Muscle of leg (tissue), 11 donors: ENCODE results near the gene GPHN. TPM values are rescaled to one million over a fixed set of nuclear protein-coding genes. Genes with fewer than 3 reads are reported as not detected.
"Not testable (repeated sequence)": the region's sequence is repeated elsewhere in the genome, so short reads cannot be mapped to it uniquely, and the experiment has no call there.

Experiments
- DNase-seq: peaks from one replicate; pipeline ENCODE4 v3.0.0; 2013
- H3K27ac ChIP-seq: one replicate; pipeline ENCODE4 v1.5.1; 2013; ENCODE audit warnings: mild to moderate bottlenecking, low read length, control low read depth
- H3K27me3 ChIP-seq: one replicate; pipeline ENCODE4 v1.6.1; 2013; ENCODE audit warnings: low read length; ENCODE audit not compliant: control insufficient read depth, insufficient read depth
- H3K36me3 ChIP-seq: one replicate; pipeline ENCODE4 v1.6.1; 2013; ENCODE audit warnings: low read length; ENCODE audit not compliant: control insufficient read depth, insufficient read depth
- H3K4me1 ChIP-seq: one replicate; pipeline ENCODE4 v1.6.1; 2013; ENCODE audit warnings: low read length; ENCODE audit not compliant: control insufficient read depth, insufficient read depth
- H3K4me3 ChIP-seq: one replicate; pipeline ENCODE4 v1.5.1; 2013; ENCODE audit warnings: low read length, control low read depth
- H3K9me3 ChIP-seq: replicated peaks from 2 replicates; pipeline ENCODE4 v1.6.1; 2013; ENCODE audit warnings: low read depth, low read length; ENCODE audit not compliant: control insufficient read depth
- WGBS: methylation state at CpG from one replicate; pipeline ENCODE4 v1.1.5; 2013; ENCODE audit warnings: missing lambda C conversion rate; ENCODE audit not compliant: insufficient coverage; 5-methylcytosine and 5-hydroxymethylcytosine counted together
- polyA plus RNA-seq, 8 donors: library from polyadenylated mRNA; unstranded; fragments of 120-200 nt; gene quantifications; one replicate each; pipeline versions ENCODE4 v1.2.1 to v1.2.3, GENCODE V29; 2013; ENCODE audit warnings: inconsistent platforms in 1 of 8, low replicate concordance in 1 of 8; ENCODE audit not compliant: insufficient read length in 8 of 8, insufficient read depth in 1 of 8
- total RNA-seq: library from RNA; stranded (reverse); fragments of 120-200 nt; gene quantifications from one replicate; pipeline ENCODE4 v1.2.4, GENCODE V29; 2013

GPHN gene
- total and polyA plus RNA-seq, 9 donors, result 13.6 to 19.4 (median 16.5) TPM

DNA sequence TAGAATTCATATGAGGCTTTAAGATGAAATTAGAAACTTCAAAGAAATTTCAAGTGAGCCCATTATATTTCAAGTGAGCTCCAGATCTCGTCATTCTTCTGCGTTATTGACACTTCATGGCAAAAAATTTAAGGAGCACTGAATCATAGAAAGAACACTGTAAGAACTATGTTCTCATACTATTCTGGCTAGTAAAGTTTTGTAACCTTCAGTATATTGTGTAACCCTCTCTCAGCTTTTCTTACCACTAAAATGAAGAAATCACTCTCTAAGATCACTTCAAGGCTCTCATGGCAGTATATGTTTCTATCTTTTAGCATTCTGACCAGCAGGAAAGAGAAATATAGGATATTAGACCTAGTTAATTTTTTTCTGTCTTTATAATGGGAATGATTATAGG is 6.3 kb downstream of the GPHN start:
- H3K4me1 ChIP-seq, result no peaks in the 10 kb centered on the region
- no CpG with 5 or more reads among the region's 2 CpGs for WGBS

DNA sequence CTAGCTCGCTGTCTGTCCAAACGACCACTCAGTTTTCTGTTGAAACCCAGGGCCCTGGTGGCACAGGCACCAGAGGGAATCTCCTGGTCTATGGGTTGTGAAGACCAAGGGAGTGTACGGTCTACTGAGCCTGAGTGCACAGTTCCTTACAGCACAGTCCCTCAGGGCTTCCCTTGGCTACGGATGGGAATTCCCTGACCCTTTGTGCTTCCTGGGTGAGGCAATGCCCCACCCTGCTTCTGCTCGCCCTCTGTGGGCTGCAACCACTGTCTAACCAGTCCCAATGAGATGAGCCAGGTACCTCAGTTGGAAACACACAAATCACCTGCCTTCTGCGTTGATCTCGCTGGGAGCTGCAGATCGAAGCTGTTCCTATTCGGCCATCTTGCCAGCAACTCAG is 22.6 kb downstream of the GPHN start:
- Histone ChIP-seq H3K4me1 (no peaks in the 10 kb centered on the region), H3K27ac (no peak overlapping the region), H3K4me3 (no peak overlapping the region), H3K36me3 (no peaks in the 10 kb centered on the region), H3K9me3 (peaks cover 2% of the 10 kb centered on the region), H3K27me3 (no peaks in the 10 kb centered on the region)
- WGBS, result 80% methylated on average over 5 of the region's 9 CpGs
- DNase-seq, result no peak

More for the DNA sequence above, 6.3 kb downstream of the GPHN start:
- H3K36me3 ChIP-seq, result no peaks in the 10 kb centered on the region
- H3K27me3 ChIP-seq, result no peaks in the 10 kb centered on the region
- peaks cover 5% of the 10 kb centered on the region for H3K9me3 ChIP-seq
- no peak overlapping the region for H3K27ac ChIP-seq
- no peak overlapping the region for H3K4me3 ChIP-seq
- no peak for DNase-seq

DNA sequence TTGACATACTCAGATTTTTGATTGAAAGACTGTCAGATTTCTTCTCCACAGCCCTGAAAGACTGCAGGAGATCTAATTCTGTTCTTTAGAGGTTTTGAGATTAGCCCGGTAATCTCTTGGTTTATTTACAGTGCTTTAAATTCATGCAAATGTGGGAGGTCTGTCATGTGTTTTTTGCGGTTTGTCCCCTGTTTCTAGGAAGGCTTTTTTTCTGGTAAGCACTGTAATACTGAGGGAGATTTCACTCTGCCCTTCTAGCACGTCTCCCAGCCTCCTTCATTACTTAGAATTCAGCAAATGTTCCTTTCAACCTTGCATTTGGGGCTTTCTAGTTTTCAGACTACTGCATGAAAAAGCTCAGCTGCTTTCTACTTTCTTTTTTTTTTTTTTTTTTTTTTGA is 31.1 kb downstream of the GPHN start:
- Histone ChIP-seq H3K4me1 (no peaks in the 10 kb centered on the region), H3K4me3 (no peak overlapping the region), H3K9me3 (no peaks in the 10 kb centered on the region), H3K27me3 (no peaks in the 10 kb centered on the region), H3K27ac (no peak overlapping the region), H3K36me3 (no peaks in the 10 kb centered on the region)
- WGBS, result no CpG with 5 or more reads among the region's 3 CpGs
- no peak for DNase-seq

DNA sequence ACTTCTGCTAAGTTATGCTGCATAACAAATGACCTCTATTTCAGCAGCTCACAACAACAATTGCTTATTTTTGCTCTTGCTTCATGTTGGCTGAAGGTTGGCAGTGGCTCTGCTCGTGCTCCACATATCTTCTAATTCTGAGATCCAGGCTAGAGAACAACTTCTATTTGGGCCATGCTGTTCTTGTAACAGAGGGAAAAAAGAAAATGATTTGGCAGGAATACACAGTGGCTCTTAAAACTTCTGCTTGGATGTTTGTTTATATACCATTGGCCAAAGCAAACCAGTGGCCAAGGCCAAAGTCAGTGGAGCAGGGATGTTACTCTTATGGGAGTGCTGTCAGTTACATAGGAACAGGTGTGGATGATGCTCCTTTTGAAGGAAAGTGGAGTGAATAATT is 32.1 kb downstream of the GPHN start:
- H3K4me3 ChIP-seq, result no peak overlapping the region
- H3K9me3 ChIP-seq, result no peaks in the 10 kb centered on the region
- 80% methylated on average over 1 of the region's 1 CpG for WGBS
- H3K27ac ChIP-seq, result no peak overlapping the region
- no peak for DNase-seq
- no peaks in the 10 kb centered on the region for H3K27me3 ChIP-seq
- H3K4me1 ChIP-seq, result no peaks in the 10 kb centered on the region
- no peaks in the 10 kb centered on the region for H3K36me3 ChIP-seq

DNA sequence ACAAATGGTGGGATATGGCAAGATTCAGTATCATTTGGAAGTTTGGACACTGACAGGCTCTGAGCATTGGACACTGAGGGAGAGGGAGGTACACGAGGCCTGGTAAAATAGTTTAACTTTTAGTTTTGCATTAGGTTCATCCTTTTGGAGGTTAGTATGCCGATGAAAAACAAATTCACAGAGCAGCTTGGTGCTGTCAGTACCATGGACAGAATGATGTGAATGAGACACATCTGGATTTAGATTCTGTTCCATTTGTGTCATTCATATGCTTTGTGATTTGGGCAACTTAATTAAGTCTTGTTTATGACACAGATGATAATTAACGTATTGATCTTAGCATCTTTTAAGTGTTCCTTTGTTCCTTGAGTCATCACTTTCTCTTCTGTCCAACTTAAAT is 33.7 kb downstream of the GPHN start:
- no peaks in the 10 kb centered on the region for H3K27me3 ChIP-seq
- H3K36me3 ChIP-seq, result no peaks in the 10 kb centered on the region
- WGBS, result 70% methylated on average over 2 of the region's 3 CpGs
- no peak overlapping the region for H3K27ac ChIP-seq
- H3K4me1 ChIP-seq, result no peaks in the 10 kb centered on the region
- no peak overlapping the region for H3K4me3 ChIP-seq
- DNase-seq, result no peak
- no peaks in the 10 kb centered on the region for H3K9me3 ChIP-seq

DNA sequence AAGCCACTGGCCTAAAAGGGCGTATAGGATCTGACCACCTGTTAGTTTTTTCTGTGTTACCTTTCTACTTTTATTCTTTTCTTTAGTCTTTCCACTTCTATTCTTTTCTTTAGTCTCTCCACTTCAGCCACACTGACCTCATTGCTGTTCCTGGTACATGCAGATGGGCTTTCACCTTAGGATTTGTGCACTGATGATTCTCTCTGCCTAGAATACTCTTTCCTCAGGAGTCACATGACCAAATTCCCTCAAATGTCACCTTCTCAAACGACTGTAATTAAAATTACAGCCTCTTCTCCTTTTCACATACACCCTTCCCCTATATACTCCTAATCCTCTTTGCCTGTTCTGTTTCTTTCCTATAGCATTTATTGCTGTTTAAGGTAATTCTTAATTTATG is 36.0 kb downstream of the GPHN start:
- 100% methylated on average over 1 of the region's 2 CpGs for WGBS
- no peak for DNase-seq
- H3K36me3 ChIP-seq, result no peaks in the 10 kb centered on the region
- H3K4me1 ChIP-seq, result no peaks in the 10 kb centered on the region
- no peaks in the 10 kb centered on the region for H3K27me3 ChIP-seq
- no peak overlapping the region for H3K4me3 ChIP-seq
- no peaks in the 10 kb centered on the region for H3K9me3 ChIP-seq
- H3K27ac ChIP-seq, result no peak overlapping the region

DNA sequence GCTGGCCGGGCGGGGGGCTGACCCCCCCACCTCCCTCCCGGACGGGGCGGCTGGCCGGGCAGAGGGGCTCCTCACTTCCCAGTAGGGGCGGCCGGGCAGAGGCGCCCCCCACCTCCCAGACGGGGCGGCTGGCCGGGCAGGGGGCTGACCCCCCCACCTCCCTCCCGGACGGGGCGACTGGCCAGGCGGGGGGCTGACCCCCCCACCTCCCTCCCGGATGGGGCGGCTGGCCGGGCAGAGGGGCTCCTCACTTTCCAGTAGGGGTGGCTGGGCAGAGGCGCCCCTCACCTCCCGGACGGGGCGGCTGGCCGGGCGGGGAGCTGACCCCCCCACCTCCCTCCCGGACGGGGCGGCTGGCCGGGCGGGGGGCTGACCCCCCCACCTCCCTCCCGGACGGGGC is 37.2 kb downstream of the GPHN start:
- not testable (repeated sequence) for H3K27me3 ChIP-seq, H3K9me3 ChIP-seq, H3K4me1 ChIP-seq, DNase-seq, H3K36me3 ChIP-seq, H3K27ac ChIP-seq, H3K4me3 ChIP-seq
- WGBS, result no CpG with 5 or more reads among the region's 32 CpGs

DNA sequence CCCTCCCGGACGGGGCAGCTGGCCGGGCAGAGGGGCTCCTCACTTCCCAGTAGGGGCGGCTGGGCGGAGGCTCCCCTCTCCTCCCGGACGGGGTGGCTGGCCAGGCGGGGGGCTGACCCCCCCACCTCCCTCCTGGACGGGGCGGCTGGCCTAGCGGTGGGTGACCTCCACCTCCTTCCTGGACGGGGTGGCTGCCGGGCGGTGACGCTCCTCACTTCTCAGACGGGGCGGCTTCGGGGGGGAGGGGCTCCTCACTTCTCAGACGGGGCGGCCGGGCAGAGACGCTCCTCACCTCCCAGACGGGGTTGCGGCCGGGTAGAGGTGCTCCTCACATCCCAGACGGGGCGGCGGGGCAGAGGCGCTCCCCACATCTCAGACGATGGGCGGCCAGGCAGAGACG is 37.8 kb downstream of the GPHN start:
- WGBS, result no CpG with 5 or more reads among the region's 32 CpGs
- not testable (repeated sequence) for H3K27ac ChIP-seq, H3K4me3 ChIP-seq, H3K27me3 ChIP-seq, H3K4me1 ChIP-seq, H3K9me3 ChIP-seq, H3K36me3 ChIP-seq, DNase-seq

DNA sequence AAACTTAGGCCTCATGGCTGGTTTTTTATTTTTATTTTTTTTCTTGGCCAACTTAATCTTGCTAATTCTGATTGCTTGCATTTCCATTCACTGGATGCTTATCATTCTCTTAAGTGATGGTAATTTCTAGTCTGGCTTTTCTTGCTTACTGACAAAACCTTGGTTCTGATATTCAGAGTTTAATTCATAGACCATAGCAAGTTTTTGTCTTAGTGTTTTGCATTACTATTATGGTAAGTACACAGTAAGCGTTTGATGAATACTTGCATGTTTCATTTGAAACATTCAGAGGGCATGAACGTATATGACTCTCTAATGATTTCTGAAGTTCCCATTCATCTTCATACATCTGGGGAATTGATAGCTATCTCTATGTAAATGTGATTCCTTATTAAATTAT is 55.8 kb downstream of the GPHN start:
- Histone ChIP-seq H3K4me3 (no peak overlapping the region), H3K36me3 (no peaks in the 10 kb centered on the region), H3K27ac (no peak overlapping the region), H3K4me1 (no peaks in the 10 kb centered on the region), H3K27me3 (no peaks in the 10 kb centered on the region), H3K9me3 (no peaks in the 10 kb centered on the region)
- WGBS, result no CpG with 5 or more reads among the region's 2 CpGs
- no peak for DNase-seq

DNA sequence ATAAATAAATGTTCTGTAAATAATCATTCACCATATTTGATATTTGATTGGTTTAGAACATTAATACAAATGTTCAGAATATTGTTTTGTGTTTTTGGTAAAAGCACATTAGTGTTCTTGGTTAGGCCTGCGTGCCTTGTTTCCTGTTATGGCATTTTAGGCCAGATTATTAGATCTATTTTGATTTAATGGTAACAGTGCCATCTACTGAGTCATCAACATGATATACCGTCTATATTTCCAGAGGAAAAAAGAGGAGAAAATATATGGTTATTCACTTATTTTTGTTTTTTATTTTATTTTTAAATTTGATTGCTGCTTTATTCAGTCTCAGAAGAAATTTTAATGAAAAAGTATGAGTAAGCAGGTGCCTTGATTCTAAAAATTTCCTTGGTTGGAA is 60.3 kb downstream of the GPHN start:
- Histone ChIP-seq H3K9me3 (peaks cover 3% of the 10 kb centered on the region), H3K4me3 (no peak overlapping the region), H3K27ac (no peak overlapping the region), H3K36me3 (no peaks in the 10 kb centered on the region), H3K27me3 (no peaks in the 10 kb centered on the region), H3K4me1 (no peaks in the 10 kb centered on the region)
- no CpG with 5 or more reads among the region's 2 CpGs for WGBS
- no peak for DNase-seq

DNA sequence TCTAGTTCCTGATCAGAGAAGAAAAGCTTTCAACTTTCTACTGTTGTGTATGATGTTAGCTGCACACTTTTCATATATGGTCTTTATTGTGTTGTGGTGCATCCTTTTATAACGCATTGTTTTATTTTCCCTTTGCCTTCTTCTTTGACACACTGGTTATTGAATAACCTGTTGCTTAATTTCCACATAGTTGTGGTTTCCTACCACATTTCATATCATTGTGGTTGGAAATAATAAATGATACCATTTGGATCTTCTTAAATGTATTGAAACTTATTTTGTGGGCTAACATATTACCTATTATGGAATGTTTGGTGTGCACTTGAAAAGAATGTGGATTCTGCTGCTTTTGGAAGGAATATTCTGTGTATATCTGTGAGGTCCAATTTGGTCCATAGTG is 64.9 kb downstream of the GPHN start:
- no peaks in the 10 kb centered on the region for H3K27me3 ChIP-seq
- no peak overlapping the region for H3K4me3 ChIP-seq
- no CpG with 5 or more reads among the region's 1 CpG for WGBS
- no peaks in the 10 kb centered on the region for H3K36me3 ChIP-seq
- H3K27ac ChIP-seq, result no peak overlapping the region
- H3K4me1 ChIP-seq, result no peaks in the 10 kb centered on the region
- no peak for DNase-seq
- peaks cover 19% of the 10 kb centered on the region for H3K9me3 ChIP-seq
